Chondrocyte (in vitro differentiated cells): ENCODE results near the gene UTP20. TPM values are rescaled to one million over a fixed set of nuclear protein-coding genes. Genes with fewer than 3 reads are reported as not detected.

Experiments used
- DNase-seq: peaks from one replicate; pipeline ENCODE4 v3.0.0; 2021; ENCODE audit warnings: mixed read lengths, low spot score
- H3K27ac Mint-ChIP-seq: one replicate; pipeline ENCODE4 v1.8.0; 2021; ENCODE audit warnings: mild to moderate bottlenecking, moderate library complexity, mixed read lengths; ENCODE audit not compliant: unreplicated experiment
- H3K27me3 Mint-ChIP-seq: 2 replicates; pipeline ENCODE4 v1.8.0; 2021; ENCODE audit warnings: low read depth, mixed read lengths
- H3K36me3 Mint-ChIP-seq: 2 replicates; pipeline ENCODE4 v1.8.0; 2021; ENCODE audit warnings: low read depth, mixed read lengths
- H3K4me1 Mint-ChIP-seq: 2 replicates; pipeline ENCODE4 v1.8.0; 2021; ENCODE audit warnings: low read depth, mild to moderate bottlenecking, mixed read lengths
- H3K4me3 Mint-ChIP-seq: one replicate; pipeline ENCODE4 v1.8.0; 2021; ENCODE audit warnings: mild to moderate bottlenecking, moderate library complexity, mixed read lengths; ENCODE audit not compliant: unreplicated experiment
- H3K9me3 Mint-ChIP-seq: 2 replicates; pipeline ENCODE4 v1.8.0; 2021; ENCODE audit warnings: low read depth, mixed read lengths
- CTCF ChIP-seq: fragments of 200-600 bp; sonication (generic); IDR thresholded peaks from 2 replicates; pipeline ENCODE4 v1.5.0; 2021; ENCODE audit warnings: antibody characterized with exemption, mild to moderate bottlenecking, moderate library complexity
- total RNA-seq: library from RNA; stranded (reverse); gene quantifications from 3 replicates; pipeline ENCODE4 v1.2.1, GENCODE V29; 2021

The UTP20 gene
- total RNA-seq, 1 donor from 2014 or later, result 9.4 TPM

- no peak for DNase-seq
- Mint-ChIP-seq H3K4me1 (no peaks in the 10 kb centered on the region), H3K36me3 (no peaks in the 10 kb centered on the region), H3K9me3 (peaks cover 7% of the 10 kb centered on the region), H3K27me3 (peaks cover 22% of the 10 kb centered on the region), H3K4me3 (no peak overlapping the region), H3K27ac (no peak overlapping the region)
- TF ChIP-seq CTCF, result no peak
These were observed 12.8 kb upstream of the UTP20 start for GRCh38 chr12:101267111-101267510.

GRCh38 chr12:101276433-101276832 is 3.5 kb upstream of the UTP20 start:
- DNase-seq, result no peak
- H3K4me3 Mint-ChIP-seq, result no peak overlapping the region
- TF ChIP-seq CTCF, result no peak
- H3K27ac Mint-ChIP-seq, result no peak overlapping the region
- H3K9me3 Mint-ChIP-seq, result no peaks in the 10 kb centered on the region
- no peaks in the 10 kb centered on the region for H3K36me3 Mint-ChIP-seq
- H3K4me1 Mint-ChIP-seq, result peaks cover 10% of the 10 kb centered on the region
- H3K27me3 Mint-ChIP-seq, result peaks cover 29% of the 10 kb centered on the region

GRCh38 chr12:101277443-101277842 is 2.5 kb upstream of the UTP20 start:
- no peak for DNase-seq
- no peaks in the 10 kb centered on the region for H3K36me3 Mint-ChIP-seq
- no peak overlapping the region for H3K27ac Mint-ChIP-seq
- H3K27me3 Mint-ChIP-seq, result peaks cover 21% of the 10 kb centered on the region
- no peak overlapping the region for H3K4me3 Mint-ChIP-seq
- H3K9me3 Mint-ChIP-seq, result no peaks in the 10 kb centered on the region
- no peak for TF ChIP-seq CTCF
- H3K4me1 Mint-ChIP-seq, result peaks cover 13% of the 10 kb centered on the region

- no peaks in the 10 kb centered on the region for H3K9me3 Mint-ChIP-seq
- H3K27ac Mint-ChIP-seq, result no peak overlapping the region
- DNase-seq, result no peak
These were observed 7.5 kb downstream of the UTP20 start for GRCh38 chr12:101287357-101287756.

GRCh38 chr12:101297661-101298060 is 17.8 kb downstream of the UTP20 start:
- no peaks in the 10 kb centered on the region for H3K27me3 Mint-ChIP-seq
- no peaks in the 10 kb centered on the region for H3K9me3 Mint-ChIP-seq
- no peak for DNase-seq
- peaks cover 38% of the 10 kb centered on the region for H3K36me3 Mint-ChIP-seq
- H3K4me1 Mint-ChIP-seq, result no peaks in the 10 kb centered on the region
- no peak overlapping the region for H3K4me3 Mint-ChIP-seq
- TF ChIP-seq CTCF, result no peak
- H3K27ac Mint-ChIP-seq, result no peak overlapping the region

More at GRCh38 chr12:101287357-101287756, 7.5 kb downstream of the UTP20 start:
- TF ChIP-seq CTCF, result no peak
- H3K36me3 Mint-ChIP-seq, result peaks cover 29% of the 10 kb centered on the region
- H3K27me3 Mint-ChIP-seq, result no peaks in the 10 kb centered on the region
- H3K4me3 Mint-ChIP-seq, result no peak overlapping the region
- H3K4me1 Mint-ChIP-seq, result no peaks in the 10 kb centered on the region
